GM18519 (cell line): ENCODE data around the gene CEP57L1.
A peak's percentile ranks its signal among the peaks of the same experiment; 100 is the strongest.

Source experiments
- ATAC-seq: cut with Tn5 transposase; IDR thresholded peaks from one replicate; pipeline ENCODE4 v1.9.1; 2021; ENCODE audit warnings: mild to moderate bottlenecking, moderate library complexity; ENCODE audit not compliant: unreplicated experiment, low FRiP score

Gene CEP57L1

DNA sequence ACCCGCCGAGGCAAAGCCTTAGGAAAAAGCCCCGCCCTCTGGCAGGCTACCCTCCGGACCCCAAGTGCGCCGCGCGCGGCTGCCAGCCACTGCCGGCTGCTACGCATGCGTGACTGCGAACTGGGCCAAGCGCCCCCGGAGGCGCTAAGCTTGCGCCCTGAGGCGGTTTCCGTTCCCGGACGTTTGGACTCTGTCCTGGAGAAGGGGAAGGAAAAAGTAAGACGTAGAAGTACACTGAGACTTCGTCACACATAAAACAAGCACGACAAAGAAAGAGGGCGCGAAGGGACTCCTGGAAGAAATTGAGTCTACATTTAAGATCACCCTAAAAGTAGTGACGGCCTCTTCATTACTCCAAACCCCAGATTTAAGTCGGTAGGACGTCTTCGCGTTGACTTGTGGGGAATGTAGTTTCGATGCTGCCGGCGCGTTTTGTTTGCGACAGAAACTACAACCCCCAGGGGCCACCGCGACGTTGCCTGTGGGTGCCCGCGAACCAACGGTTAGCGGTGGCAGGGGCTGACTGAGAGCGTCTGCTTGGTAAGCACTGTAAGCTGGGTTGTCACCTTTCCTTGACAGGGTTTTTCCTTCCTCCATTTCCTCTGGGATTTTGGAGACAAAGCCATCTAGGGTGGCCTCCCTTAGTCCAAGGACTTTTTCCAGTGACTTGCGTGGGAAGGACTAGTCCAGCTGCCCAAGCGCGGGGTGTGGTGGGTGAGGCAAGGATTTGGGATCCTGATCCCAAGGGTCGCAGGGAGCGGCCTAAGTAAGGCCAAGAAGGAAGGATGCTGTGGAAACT lies at the start of gene CEP57L1:
TSS of gene CEP57L1 (plus strand) at position 472 of the 799 bp plus-strand sequence. CDS start 49,715 bp downstream, outside the sequence.
- peak; percentile 53 for ATAC-seq

DNA sequence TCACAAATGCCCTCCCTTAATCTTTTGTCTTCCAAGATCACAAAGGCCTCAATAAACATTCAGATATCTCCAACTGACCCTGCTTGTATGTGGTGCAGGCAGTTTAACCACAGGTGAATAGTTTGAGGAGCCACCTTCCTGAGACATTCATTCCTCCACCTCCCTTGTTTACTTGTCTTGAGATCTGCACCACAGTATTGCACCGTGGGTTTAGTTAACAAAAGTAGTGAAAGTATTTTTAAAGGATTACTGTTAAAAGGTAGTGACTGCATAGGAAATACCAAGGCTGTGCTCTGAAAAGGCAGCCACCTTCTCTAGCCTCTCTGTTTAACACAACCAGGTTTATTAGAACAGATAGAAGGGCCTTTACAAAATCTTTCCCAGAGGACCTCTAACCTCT lies 47.1 kb upstream of the CEP57L1 start:
- no peak for ATAC-seq

DNA sequence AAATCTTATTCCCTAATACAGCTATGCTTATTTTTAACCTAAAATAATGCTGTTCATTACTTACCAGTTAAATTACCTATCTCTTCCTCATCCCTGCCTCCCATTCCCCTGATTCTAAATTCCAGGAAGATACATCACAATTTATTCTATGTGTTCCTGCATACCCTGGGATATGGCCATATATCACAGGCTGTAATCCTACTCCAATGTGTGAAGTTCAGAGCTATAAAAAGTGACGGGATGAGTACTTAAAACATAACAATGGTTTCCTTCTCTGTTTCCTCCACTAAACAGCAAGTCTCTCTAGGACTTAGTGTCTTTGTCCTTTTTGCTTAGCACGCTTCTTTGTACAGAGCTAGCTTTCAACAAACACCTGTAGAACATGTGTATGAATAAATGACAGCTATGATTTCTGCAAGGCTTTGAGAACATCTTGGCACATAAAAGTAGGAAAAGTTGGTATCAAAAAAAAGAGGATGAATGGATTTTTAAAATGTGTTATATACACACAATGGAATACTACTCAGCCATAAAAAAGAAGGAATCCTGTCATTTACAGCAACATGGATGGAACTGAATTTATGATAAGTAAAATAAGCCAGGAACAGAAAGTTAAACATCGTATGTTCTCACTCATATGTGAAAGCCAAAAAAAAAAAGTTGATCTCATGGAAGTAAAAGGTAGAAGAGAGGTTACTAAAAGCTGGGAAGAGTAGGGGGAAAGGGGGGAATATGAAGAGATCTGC lies 46.5 kb upstream of the CEP57L1 start:
- ATAC-seq: no peak

DNA sequence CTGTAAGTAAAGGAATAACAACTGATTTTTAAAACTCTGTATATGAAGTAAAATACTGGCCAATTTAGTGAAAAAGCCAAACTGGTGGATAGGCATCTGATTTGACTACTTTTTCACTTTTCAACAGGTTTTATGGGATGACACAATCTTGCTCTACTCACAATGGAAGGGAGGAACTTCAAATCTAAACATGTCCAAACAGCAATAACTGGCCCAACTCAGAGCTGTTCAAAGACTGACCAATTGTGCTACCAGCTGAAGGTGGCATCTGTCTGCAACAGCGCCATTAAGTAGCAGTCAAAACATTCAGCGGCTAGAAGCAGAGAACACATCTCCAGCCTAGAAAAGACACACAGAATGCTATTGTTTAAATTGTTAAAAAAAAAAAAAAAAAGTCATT lies 45.3 kb upstream of the CEP57L1 start:
- no peak for ATAC-seq

- ATAC-seq: no peak
Observed at GRCh38 chr6:109050447-109051102, 44.7 kb upstream of the CEP57L1 start.

DNA sequence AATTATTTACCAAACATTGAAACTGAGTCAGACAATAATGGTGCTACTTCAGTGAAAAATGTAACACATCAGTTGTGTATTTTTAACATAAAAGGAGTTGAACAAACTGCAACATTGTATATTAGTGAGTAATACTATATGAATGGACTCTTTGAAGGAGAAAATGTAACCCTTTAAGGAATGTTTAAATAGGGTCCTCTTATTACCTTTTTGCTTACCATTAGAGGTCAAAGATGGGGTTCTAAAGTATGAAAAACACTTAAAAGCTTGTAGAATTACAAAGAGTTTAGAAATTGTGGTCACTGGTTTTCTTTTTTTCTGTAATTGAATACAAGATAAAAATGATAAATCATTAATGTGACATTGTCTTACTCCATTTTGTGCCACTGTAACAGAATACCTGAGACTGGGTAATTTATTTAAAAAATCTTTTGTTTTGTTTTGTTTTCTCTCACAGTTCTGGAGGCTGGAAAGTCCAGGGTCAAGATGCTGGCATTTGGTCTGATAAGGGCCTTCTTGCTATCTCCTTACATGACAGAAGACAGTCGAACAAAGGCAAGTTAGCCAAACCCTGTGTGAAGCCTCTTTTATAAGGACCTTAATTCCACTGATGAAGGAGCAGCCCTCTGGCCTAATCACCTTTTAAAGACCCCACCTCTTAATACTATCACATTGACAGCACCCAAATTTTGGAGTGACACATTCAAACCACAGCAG lies 43.8 kb upstream of the CEP57L1 start:
- ATAC-seq: no peak

- ATAC-seq: no peak
Observed at GRCh38 chr6:109052018-109052651, 43.2 kb upstream of the CEP57L1 start.

GRCh38 chr6:109052852-109053251 lies 42.5 kb upstream of the CEP57L1 start:
- no peak for ATAC-seq

DNA sequence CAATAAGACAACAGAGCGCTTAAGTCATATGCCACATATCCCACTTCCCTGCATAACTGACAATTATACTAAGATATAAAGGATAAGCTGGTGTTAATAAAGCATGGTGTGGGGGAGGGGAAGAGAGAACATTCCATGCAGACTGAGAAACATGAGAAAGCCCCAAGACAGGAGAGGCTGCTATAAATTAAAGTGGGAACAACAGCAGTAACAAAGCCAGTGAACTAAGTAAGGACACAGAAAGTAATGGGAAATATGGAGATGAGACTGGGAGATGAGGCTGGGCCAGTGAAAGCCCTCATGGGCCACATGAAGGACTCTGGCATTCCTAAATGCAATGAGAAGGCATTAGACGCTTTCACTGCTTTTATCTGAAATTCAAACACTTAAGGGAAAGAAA lies 42.0 kb upstream of the CEP57L1 start:
- no peak for ATAC-seq

- ATAC-seq: no peak
Observed at GRCh38 chr6:109055771-109056235, 39.5 kb upstream of the CEP57L1 start.

GRCh38 chr6:109056661-109057060 lies 38.6 kb upstream of the CEP57L1 start:
- no peak for ATAC-seq

GRCh38 chr6:109058620-109059019 lies 36.7 kb upstream of the CEP57L1 start:
- no peak for ATAC-seq

DNA sequence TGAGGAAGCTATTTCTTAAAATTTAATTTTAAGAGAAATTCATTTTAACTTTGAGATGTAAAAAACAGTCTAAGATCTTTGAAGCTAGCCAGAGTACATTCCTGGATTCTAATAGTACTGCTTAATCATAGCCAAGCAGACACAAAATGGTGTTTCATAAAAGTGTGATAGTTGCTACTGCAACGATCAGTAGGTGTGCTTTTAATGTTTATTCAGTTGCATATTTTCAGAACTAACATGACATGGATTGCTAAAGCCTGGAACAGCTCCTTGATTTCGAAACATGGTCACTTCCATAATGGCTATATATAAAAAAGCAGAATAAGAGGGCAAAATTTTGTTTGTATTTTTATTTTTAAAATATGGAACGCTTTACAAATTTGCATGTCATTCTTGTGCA lies 36.2 kb upstream of the CEP57L1 start:
- ATAC-seq: no peak

DNA sequence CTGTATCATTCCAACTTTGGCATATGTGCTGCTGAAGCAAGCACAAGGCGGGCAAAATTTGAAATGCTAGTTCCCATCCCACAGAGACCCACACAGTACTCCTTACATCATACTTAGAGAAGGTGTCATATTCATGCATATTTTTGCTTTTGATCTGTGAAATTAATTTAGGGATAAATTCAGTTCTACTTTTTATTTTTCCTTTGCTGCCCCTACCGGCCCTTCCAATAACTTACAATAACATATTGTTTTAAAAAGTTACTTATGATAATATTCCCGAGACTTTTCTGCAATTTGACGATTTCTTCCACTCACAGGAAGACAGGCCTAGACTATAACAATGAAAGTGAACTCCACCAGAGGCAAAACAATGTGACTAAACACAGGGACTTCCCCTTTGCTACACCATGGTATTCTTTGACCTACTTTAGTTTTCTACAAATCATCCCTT lies 35.7 kb upstream of the CEP57L1 start:
- no peak for ATAC-seq

- ATAC-seq: no peak
Observed at GRCh38 chr6:109060571-109060970, 34.7 kb upstream of the CEP57L1 start.

DNA sequence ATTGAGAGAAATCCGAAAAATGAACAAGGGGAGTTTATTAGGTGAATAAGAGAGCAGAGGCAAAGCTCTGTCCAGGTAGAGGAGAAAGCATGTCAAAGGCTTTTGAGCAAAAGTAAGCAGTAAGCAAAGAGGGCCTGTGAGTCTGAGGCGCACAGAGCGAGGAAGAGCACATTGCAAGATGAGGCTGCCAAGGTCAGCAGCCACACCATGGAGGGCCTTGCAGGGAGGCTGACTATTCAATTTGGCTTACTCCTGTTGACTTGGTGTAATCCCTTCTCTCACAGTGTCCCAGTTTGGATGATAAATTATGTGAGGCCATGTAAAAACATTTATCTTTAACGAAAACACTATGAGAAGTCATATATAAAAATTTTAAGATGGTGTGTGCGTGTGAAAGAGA lies 33.1 kb upstream of the CEP57L1 start:
- ATAC-seq: no peak

DNA sequence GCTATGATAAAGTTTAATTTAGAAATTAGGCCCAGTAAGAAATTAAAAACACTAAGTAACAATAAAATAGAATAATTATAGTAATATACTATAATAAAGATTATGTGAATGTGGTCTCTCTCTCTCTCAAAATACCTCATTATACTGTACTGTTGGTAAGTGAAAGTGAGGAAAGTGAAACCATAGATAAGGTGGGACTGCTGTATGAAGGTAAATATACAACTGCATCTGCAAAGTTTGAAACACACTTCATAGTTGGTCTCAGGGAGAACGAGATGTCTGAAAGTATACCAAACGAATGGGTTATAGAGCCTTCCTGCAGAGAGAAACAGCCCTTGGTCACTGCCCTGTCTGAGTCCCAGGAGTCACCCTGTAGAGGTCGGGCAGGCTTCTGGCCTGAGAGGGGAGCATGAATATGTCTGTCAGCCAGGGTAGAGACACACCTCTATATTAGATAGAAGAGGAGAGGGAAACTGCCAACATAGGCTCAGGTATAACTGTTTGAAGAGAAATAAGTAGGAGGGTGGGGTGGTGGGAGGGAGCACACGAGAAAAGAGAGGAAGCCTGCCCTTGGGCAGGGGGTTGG lies 32.4 kb upstream of the CEP57L1 start:
- ATAC-seq: no peak

- ATAC-seq: no peak
Observed at GRCh38 chr6:109069746-109070145, 25.6 kb upstream of the CEP57L1 start.

GRCh38 chr6:109071125-109071917 lies 24.0 kb upstream of the CEP57L1 start:
- no peak for ATAC-seq
